GM19397 (cell line): ENCODE results near the gene FGF3.

Source experiments
- ATAC-seq: cut with Tn5 transposase; IDR thresholded peaks from one replicate; pipeline ENCODE4 v1.9.1; 2021; ENCODE audit warnings: mild to moderate bottlenecking, moderate library complexity; ENCODE audit not compliant: unreplicated experiment

The FGF3 gene

DNA sequence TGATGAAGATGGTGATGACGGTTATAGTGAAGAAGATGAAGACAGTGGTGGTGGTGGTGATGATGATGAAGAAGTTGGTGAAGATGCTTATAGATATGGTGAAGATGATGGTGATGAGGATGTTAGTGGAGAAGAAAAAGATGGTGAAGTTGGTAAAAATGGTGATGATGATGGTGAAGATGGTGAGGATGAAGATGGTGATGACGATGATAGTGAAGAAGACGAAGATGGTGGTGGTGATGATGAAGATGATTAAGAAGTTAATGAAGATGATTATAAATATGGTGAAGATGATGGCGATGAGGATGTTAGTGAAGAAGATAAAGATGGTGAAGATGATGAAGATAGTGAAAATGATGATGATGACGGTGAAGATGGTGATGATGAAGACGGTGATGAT lies 25.2 kb upstream of the FGF3 start:
- no peak for ATAC-seq

DNA sequence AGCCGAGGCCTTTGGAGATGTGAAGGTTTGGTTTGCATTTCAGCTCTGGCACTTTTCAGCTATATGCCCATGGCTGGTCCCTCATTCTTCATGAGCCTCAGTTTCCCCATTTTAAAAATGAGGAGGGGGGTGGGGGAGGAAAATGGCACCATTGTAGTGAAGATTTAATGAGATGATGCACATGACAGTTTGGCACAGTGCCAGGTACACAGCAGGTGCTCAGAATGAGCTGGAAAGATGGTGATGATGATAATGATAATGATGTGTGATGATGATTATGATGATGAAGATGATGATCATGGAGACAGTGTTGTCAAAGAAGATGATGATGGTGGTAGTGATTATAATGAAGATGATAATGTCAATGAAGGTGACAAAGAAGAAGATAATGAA lies 24.3 kb upstream of the FGF3 start:
- ATAC-seq, result no peak

DNA sequence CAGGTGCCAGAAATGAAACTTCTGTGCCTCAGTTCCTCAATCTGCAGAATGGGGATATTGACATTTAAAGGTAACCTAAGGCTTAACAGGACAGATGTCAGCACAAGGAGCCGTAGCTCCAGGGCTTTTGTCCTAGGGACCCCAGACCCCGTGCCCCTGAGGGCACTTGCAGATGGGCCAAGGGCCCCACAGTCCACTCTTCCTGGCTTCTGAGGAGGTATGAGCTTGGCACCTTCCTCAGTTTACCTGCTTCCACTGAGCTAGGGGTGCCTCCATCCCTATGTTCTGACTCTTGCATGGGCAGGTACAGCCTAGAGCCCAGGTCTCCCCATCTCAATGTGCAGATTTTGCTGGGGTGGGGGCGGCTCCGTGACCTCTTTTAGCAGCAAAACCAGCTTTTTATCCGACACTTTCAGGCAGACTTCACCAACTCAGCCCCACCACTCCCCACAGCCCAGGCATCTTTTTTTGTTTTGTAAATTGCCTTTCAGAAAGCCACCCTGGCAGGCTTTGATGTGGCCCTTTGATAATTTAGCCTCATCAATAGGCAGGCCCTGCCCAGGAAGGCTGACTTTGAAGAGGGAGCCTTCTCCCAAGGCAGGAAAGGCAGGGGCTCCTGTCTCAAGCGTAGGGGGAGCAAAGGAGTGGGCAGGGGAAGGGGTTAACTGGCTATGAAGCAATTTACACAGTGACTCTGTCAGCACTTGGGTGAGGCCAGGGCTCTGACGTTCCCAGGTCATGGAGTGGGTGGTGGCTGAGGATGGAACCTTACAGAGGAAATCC lies 23.7 kb upstream of the FGF3 start:
- no peak for ATAC-seq

DNA sequence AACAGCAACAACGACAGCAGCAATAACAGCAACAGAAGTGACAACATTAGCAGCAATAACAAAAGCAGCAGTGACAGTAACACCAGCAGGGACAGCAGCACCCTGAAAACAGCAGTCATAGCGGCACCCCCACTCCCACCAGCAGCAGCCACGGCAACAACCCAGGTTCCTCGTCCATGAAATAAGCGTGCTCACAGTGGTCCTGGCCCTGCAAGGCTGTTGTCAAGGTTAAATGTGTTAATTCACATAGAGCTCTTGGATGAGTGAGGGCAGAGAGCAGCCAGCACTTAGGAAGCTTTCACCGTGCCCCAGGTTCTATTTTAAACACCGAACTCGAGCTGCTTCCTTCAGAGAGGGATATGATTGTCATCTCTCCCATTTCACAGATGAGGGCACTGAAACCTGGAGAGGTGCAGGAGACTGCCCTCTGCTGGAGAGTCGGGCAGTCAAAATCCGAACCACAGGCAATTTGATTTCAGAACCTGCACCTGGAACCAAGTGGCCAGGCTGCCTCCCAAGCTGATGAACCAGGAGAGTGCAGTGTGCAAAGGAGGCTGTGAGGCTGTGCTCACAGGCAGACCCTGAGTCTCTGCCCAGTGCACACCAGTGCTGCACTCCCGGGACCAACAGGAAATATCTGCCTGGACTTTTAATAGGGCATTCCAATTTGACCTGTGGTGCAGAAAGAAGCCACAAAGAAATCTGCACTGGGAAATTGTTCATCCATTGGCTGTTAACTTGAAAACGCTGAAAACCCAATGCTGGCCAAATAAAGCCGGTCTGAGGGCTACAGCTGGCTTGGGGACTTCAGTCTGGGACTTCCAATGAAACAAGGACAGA lies 22.9 kb upstream of the FGF3 start:
- no peak for ATAC-seq

DNA sequence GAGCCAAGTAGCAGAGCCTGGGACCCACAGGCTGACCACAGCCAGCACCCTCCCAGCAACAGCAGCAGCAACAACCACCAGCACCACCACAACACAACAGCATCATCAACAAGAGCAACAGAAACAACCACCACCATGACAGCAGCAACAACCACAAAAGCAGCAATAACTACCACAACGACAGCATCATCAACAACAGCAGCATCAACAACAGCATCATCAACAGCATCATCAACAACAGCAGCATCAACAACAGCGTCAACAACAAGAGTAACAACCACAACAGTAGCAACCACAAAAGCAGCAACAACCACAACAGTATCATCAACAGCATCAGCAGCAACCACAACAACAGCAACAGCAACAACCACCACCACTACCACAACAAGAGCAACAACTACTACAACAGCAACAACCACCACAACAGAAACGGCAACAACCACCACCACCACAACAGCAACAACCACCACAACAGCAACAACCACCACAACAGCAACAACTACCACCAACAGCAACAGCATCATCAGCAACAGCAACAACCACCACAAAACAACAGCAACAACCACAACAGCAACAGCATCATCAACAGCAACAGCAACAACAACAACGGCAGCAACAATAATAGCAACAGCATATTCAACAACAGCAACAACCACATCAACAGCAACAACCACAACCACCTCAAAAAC lies 22.1 kb upstream of the FGF3 start:
- no peak for ATAC-seq

DNA sequence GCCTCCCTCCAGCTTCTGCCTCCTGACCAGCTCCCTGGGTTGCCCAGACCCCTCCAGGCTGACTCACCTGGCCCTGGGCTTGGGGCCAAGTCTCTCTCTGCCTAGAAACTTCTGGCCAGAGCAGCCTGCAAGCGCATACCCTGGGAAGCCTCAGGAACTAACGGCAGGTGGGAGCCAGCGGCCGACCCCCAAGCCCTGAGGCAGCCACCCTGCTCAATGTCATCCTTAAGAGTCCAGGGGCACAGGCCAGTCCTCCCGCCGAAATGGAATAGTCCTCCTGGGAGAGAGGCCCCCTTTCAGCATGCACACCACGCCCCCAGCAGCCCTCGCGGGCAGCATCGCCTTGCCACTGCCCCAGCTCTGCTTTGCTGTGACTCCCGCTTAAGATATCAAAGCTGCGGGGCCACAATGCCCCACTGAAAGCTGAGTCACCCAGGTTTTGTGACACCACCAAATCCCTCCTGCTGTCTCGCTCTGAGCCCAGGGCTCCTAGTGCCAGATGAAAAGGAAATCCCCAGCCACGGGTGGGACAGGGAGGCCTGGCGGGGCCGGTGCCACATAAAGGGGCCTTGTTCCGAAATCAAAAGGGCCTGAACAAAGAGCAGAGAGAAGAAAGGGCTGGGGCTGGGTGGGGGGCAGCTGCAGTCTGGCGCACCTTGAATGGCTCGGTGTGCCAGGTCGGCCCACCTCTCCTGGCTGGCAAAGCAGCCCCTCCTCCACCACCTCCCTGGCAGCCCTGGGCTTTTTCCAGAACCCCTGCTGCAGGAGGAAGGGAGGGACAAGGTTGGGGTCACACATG lies 21.4 kb upstream of the FGF3 start:
- no peak for ATAC-seq

DNA sequence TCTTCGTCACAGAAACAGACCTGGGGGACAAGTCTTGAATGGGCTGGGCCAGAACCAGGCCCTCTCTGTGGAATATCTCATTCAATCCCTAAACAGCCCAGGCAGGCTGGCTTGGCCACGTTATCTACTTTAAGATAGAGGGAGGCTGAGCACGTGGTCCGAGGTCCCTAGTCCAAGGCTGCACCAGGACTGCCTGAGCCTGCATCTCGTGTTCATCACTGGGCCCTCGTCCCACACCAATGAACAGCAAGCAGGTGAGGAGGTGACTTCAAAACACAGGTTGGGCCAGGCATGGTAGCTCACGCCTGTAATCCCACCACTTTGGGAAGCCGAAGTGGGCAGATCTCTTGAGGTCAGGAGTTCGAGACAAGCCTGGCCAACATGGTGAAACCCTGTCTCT lies 20.3 kb upstream of the FGF3 start:
- no peak for ATAC-seq

DNA sequence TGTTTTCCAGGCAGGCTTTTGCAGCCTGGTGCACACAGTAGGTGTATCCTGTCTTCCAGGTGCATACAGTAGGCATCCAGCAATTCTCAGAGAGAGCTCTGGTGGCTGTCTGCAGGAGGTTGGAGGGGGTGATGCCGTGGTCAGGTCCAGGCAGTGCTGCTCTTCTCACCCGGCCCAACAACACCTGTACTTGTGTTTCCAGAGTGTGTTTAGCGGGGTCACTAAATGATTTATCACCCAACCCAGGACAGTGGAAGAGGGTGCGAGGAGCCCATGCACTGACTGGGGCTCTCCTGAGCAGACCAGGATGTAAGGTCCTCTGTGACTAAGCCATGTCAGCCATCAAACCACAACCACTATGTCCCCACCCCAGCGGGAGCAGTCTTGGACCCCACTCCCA lies 18.6 kb upstream of the FGF3 start:
- ATAC-seq, result no peak

DNA sequence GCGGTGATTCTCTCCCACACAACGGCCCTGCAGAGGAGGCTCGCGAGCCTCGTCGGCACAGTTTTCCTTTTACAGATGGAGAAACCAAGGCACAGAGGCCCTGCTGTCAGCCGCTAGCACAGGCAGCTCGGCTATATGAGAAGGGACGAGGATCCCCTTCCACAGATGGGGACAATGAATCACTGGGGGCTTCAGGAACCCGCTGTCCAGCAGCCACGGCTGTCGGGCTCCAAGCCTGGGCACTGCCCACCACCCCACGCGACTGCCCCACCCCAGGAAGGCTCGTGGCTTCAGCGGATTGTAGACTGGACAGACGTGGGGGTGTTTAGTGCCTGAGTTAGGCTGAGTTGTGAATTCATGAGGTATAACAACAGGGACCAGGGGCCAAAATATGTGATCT lies 17.2 kb upstream of the FGF3 start:
- ATAC-seq, result no peak

DNA sequence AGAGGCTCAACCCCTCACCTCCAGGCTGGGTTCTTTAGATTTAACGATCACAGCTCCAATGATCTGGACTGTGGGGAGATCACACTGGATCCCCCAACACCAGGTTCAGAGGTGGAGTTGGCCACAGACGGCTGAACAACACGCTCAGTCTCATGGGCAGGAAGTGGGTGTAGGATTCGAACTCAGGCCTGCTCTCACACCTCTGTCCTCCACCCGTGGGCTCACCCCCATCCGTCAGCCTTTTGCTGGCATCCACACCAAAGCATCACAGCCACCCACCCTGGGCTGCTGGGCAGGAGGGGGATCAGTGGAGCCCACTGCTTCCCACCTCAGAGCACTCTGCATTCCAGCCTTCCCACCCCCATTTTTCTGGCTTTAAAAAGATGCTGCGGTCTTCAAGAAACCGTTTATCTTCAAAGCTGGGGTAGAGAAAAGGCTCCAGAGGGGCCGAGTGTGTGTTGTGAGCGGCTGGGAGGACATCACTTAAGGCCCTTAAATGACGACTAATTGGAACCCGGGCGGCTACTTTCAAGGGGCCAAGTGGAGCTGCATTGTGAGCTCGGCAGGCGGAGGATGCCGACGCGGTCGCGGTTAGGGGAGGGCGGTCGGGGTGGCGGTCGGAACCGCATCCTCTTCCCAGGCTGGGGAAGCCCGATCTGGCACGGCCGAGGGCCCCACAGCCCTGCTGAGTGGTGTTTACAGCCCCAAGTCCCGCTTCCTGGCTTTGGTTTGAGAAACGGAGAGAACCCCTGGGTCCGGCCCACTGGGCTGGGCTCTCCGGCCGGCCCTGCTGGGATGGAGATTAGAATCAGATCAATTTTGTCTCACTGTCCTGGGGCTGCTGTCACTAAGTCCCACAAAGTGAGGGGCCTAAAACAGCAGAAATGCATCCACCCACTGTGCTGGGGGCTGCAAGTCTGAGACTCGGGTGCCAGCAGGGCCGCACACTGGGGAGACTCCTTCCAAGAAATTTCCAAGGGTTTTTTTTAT lies 15.9 kb upstream of the FGF3 start:
- no peak for ATAC-seq

DNA sequence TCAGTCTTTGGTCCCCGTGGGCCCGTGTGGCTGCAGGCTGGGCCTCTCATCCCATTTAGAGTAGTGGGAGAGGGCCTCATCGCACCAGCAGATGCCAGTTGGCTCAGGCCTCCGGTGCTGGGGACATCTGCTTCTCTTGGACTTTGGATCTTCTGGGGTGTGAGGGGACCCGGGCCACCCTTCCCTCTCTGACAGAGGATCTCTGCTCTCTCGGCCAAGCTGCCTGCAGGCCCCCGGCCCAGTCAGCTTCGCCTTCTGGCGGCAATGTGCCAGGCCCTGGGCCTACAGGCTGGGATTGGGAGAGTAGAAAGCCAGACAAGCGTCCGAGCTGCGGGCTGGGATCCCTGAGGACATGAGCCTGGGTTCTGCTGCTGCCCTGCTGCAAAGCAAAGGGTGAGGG lies 15.0 kb upstream of the FGF3 start:
- no peak for ATAC-seq

DNA sequence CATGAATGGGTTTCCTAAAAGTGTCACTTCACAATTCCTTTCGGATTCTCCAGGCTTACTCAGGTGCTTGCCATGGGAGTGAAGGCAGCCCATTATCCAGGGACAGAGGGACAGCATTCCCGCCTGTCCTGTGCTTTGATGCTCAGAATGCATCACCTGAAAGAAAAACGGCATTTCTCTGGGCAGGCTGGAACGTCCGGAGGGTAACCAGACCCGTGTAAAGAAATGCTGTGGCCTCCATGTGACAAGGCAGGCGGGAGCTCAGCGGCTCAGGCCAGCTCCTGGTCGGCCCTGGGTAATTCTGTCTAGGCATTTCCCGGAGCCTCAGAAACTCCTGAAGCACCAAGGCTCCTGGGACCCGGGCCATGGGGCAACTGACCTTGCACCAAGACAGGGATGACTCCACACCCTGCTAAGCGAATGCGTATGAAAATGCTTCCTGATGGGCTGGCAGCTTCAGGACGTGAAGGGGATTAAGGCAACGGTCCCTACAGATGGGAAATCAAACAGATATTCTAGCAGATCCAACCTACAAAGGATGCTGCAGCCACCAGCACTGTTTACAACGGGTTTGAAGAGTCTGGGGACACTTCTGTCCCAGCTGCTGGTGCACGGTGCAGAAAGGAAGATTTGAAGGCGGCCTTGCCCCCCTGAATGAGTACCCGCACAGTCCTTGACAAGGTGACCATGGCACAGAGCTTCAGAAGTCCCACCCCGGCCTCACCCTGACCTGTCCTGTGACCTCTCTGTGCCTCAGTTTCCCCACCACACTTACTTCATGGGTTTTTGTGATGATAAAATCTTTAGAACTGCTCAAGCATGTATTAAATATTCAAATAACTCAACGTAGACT lies 13.6 kb upstream of the FGF3 start:
- ATAC-seq, result no peak

DNA sequence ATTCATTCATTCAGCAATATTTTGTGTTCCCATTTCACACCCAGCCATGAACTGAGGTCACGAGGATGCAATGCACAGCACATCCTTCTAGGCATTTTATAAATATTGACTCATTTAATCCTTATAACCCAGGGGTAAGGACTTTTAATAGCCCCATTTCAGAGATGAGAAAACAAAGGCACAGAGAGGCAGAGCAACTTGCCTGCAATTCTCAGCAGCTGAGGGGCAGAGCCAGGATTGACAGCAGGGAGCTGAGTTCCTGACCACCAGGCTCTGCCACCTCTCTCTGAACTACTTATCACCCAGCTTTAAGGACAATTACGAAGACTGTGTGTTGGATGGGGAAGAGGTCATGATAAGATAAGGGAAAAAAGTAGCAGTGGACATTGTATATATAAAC lies 12.8 kb upstream of the FGF3 start:
- ATAC-seq, result no peak

DNA sequence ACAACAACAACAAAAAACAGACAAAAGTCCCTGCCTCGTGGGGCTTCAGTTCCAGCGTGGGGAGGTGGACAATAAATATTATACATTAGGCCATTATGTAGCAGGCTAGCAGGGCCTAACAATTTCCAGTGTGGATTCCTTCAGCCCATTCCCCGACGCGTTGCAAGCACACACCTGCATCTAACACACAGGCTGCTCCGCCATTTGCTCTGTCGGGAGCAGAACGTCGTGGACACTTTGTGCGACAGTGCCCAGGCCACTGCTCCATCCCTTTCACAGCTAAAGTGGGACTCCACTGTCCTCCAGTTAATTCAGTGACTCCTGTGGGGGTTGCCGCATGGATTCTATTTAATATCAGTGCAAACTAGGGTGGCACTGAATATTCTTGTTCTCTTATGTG lies 10.9 kb upstream of the FGF3 start:
- ATAC-seq, result no peak

DNA sequence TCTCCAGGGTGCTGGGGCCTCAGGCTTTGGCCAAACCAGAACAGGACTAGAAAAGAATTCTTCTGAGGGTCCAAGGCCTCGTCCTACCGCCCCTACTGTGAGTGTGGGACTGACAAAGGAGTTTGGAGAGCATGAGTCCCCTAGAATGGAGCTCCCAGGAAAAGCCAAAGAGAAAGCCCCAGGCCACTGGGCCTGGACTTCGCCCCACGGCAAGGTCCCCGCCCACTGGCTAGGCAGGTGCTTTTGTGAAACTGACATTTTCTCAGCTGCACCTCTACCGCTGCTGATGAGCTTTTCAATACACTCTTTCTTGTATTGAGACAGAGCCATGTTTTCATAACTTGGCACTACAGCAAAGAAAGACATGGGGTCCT lies 9.7 kb upstream of the FGF3 start:
- no peak for ATAC-seq

DNA sequence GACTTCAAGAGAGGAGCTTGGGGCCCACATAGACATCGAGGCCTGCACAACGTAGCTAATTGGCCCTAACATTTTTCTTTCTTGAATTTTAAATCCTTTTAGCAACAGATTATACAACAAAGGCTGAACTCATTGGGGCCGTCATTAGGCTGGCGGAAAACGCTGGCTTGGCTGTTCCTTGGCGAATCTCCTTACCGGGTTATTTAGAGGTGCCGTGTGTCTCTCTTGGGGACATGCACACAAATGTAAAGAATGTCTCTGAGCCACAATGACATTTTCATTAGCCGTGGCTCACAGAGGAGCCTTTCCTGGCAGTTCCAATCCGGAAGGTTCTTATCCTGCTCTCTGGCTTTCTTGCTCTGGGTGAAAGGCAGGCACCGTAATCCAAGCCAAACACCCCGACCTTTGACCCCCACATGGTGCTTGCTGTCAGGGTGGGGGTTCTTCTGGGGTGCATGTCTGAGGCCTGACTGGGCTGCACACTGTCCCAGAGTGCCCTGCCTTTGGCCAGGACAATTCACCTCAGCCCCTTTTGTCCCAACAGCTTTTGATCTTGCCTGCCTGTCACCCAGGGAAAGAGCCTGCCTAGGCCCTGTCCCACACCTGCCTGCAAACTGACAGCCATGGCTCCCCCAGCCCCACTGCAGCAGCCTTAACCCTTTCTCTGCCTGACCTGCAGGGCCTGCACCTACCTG lies 9.2 kb upstream of the FGF3 start:
- ATAC-seq, result no peak

DNA sequence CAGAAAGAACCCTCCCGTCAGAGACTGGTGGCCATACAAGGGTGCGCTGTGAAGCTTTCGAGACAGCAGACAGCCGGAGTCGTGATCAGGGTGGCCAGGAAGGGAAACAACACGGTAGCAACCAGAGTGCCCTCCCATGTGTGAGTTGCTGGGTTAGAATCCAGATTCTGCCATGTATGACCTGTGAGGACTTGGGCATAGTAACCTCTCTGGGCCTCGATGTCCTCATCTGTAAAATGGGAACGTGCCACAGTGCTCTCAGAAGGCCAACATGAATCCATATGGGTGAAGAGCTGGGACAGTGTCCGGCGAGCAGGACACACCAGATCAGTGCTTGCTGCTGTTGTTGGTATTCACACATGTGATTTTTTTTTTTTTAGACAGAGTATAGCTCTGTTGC lies 7.6 kb upstream of the FGF3 start:
- no peak for ATAC-seq

DNA sequence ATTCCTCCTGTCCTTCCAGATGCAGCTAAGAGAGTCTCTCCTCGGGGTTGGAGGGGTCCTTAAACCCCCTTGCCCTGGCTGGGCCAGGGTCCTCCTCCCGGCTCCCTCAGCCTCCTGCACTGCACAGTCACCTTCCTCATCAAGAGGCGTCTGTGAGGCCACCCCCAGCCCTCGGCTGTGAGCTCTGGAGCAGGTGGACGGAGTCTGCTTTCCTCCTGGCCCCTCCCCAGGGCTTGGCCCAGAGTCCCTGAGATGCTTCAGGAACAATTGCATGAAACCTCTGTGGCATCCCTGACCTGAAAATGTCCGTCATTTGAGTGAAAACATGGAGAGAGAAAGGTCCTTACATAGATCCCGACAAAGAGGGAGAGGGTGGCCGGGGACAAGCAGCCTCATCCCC lies 6.7 kb upstream of the FGF3 start:
- no peak for ATAC-seq
